ENCODE data around the gene ADAMTS14.

Gene ADAMTS14

DNA sequence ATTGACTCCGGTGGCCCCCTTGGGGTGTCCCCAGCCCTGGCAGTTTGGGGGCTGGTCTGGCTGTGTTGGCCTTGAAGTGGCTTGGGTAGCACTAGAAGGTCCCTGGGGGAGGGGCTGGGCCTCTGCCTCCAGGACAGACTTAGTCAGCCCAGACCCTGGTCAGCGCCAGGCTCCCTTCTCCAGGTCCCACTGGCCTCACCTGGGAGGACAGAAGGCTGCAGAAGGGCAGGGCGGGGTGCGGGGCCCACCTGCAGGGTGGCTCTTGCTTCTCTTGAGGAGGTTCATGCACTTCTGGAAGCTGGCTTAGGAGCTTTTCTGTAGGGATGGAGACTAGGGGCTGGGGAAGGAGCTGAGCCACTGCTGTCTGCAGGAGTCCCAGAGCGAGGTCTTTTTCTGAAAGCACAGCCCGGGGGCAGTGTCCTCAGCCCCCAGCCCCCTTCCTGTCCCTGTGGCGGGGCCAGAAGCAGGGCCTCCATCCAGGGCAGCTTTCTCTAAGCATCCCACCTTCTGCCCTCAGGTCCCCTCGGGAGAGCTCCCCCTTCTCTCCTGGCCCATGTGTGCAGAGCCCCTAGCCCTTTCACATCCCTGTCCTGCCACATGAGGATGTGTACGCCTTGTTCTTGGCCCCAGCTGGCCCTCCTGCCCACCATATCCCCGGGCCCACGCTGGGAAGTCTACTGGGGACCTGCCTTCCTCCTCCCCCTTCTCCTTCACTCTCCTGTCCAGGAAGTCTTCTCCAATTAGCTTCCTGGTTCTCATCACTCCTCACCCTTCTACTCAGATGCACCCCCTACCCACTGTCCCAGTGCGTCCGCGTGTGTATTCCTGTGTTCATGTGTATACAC, 101.9 kb downstream of the ADAMTS14 start:
- DNase-seq: no peak

DNA sequence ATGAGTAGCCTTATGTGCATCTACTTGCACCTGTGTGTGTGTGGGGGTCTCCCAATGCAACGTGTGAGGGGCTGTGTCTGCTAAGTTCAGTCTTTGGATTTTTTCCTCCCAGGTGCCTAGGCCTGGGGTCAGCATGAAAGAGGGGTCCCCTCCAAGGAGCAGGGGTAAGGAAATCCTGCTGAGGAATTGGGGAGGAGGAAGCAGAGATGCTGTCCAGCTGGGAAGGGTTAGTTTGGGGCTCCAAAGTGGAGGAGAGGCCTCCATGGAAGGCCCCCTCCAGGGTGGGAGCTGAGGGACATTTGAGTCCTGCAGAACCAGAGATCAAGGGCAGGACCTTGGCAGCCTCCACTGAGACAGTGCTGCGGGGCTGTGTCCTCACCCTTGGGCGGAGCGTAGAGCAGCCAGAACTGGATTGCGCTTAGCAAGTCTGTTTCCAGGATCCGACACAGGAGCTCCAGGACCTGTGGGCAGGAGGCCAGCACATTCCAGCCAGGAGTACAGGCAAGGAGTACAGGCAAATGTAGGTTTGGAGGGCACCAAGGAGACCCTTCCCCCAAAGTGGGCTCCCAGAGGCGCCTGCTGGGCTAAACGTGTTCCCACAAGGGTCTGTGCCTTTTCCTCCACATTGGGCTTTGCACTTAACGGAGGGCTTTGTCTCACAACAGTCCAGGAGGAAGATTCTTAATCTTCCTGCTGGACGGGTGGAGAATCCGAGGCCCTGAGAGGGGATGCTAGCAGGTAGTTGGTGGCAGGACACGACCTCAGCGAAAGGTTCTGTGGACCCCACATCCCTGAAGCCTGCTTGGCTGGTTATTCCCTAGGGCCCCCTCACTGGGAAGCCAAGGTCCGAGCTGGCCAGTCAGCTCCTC, 102.7 kb downstream of the ADAMTS14 start:
- DNase-seq: no peak

DNA sequence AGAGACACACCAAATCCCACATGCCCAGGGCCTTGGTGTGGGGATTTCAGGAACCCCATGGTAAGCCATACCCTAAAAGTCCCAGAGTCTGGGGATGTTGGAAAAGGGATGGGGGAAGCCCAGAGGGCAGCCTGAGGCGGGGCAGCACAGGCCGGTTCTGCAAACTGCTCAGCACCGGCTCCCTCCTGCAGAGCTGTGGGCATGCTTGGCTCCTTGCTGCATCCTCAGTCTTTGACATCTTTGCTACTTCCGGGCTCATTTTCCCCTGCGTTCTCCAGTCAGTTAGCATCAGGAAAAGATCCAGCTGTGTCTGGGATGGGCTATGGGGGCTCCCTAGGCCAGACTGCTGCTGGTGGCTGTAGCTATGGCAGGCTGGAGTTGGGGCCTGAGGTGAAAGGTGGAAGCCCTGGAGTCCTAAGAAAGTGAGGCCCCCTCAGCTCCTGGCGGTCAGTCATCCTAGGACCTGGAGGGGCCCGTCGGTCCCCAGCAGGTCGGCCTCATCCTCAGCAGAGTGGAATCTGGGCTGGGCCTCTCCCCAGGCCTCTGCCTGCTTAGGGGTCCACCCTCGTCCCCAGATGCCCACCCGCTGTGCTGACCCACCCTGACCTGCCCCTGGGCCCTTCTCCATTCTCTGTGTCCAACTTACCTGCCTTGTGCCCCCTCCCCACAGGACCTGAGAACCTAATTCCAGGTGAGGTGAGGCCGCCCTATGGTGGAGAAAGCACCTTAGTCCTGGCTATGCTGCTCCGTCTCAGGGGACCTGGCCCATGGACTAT, 103.6 kb downstream of the ADAMTS14 start:
- no peak for DNase-seq

DNA sequence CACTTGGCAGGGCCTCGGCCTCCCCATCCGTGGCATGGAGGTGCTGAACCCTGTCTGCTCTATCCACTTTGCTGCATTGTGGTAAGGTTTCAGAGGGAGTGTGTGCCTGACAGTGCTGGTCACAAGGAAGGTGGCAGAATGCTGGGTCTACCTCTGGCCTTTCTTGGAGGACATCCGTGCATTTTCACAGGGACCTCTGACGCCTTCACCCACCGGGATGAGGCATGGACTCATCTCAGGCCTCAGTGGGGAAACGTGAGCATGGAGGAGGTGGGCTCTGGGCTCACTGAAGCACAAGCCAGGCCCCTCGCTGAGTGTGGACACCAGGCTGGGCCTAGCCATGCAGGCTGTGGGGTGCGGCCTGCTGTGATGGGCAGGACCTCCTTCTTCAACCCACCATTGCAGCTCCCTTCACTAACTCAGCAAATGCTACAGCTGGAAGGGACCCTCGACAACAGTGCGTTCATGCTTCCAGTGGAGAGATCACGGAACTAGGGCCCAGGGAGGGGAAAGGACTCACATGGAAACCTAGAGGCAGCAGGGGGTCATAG, 104.2 kb downstream of the ADAMTS14 start:
- DNase-seq: no peak

DNA sequence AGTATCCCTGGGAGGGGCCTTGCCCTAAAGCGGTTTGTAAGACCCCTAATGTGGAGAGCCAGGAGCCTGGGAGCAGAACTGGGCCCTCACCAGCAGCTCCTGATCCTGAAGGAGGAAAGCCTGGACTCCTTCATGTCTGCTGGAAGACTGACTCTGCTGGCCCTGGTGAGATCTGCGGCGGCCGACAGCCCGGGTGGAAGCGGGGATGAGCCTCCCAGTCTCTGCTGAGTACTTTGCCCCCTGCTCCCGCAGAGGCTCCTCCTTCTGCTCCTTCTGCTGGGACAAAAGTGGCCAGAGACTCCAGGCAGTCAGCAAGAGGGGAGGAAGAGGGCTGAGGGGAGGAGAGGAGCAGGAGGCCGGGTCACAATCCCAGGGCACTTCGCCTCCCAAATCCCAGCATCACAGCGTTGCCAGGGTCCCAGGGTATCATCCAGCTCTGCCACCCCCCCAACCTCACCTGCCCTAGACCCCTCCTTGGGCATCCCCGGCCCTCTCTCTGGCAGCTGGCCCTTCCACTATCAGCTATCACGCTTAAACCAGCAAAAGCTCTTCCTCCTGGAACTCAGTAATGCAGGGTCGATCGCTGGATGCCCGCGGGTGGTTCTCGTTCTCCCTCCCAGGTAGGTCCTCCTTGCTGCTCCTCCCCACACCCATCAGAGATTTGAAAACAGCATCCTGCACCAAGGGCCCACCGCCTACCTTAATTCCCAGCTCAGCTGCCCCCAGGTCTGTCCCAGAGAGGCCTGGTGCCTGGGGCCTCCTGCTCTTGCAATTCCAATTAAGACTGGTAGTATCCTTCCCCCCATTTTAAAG, 105.0 kb downstream of the ADAMTS14 start:
- no peak for DNase-seq

DNA sequence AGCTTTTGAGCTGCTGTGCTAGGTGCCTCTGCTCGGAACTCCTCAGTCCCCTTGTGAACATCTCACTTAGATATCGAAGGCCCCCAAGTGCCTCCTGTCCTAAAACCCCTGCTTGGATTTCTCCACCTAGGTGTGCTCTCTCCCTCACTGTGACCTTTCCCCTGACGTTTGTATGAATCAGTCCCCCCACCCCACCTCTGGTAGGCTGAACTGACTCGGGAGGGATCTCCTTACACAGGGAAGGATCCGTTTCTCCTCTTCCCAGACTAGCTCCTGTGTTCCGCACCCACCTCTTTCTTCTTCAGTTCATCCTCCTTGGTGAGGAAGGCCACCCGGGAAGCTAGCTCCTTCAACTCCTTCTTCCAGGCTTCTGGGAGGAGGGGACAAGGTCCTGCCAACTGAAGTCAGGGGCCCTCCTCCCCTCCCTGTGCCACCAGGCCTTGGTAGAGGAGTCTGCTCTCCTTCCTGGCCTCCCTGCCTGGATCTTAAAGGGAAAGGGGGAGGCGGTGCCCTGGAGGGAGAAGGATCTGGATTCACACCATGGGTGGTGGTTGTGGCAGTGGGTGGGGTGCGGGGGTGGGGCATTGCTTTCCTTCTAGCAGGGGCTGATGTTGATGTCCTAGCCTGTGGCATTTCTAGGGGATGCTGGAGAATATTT, 106.1 kb downstream of the ADAMTS14 start:
- no peak for DNase-seq

DNA sequence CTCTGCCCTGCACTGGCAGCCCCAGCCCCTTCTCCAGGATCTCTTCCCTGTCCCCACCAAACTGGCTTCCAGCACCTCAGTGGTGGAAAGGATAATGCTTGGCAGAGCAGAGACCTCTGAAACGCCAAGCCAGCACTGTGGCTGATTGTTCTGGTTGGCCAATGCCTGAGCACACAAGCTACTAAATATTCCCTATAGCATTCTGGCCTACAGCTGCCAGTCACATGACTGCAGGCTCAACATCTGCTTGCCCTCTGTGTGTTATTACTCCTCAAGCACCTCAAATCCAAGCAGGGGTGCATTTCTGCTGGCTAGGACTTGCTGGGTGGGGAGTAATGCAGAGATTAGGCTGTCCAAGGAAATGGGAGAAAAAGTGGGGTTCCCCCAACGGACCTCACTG, 106.8 kb downstream of the ADAMTS14 start:
- no peak for DNase-seq

DNA sequence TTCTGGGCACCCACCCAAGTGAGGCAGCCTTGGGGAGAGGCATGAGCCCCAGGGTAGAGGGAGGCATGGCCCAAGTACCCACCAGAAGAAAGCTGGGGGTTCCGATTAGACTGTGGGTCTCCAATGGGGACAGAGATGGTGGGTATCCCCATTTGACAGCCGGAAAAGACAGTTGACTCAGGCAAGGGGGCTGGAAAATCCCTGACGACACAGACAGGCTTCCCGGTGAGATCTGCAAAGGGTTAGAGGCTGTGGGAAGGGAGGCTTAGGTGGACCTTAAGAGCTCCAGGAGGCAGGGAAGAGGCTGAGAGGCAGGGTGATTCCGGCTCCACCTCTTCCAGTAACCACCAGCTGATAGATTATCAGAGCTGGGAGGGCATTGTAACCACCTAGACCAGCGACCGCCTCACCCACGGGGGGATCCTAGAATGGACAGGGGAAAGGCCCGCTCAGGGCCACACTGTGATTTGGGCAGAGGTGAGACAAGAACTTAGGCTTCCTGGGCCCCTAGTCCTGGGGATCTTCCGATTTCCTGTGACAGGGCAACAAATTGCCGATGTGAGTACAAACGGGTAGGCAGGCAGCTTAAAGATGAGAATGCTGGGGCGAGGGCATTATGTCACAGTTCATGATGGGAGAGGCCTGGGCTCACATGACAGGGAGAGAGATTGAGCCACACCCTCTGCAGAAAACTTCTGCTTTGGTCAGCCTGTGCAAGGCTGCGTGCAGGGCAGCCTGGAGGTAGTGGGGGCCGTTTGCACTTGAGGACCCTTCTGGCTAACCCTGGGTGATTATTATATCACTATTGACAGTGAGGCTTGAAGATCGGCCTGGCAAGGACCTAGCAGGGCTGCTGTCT, 107.4 kb downstream of the ADAMTS14 start:
- DNase-seq: no peak

DNA sequence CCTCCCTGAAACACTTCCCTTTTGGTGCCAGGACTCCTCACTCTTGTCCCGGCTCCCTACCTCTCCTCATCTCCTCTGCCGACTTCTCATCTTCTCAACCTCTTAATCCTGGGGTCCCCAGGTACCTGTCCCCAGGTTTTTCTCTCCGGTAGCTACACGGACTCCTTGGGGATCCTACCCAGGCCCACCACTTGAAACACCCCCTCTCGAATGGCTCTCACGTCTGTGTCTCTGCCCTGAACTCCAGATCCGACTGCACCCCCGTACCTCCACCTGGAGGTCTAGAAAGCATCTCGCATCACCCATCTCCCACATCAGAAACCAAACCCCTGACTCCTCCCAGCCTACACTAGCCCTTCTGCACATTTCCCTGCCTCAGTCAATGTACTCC, 108.1 kb downstream of the ADAMTS14 start:
- DNase-seq: no peak

DNA sequence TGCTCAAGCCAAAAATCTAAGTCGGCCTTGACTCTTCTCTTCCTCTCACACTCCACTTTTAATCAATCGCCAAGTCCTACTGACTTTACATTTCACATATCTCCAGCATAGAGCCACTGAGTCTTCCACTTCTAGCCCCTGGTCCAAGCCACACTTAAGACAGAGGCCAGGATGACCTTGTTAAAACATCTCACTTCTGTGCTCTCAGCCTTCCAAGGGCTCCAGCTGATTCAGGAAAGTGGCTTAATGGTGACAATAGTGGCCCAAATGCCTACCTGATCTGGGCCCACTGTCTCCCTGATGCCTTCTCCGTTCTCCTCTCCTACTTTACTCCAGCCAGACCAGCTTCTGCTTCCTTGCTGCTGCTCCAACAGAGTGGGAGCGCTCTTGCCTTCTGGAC, 108.5 kb downstream of the ADAMTS14 start:
- no peak for DNase-seq

DNA sequence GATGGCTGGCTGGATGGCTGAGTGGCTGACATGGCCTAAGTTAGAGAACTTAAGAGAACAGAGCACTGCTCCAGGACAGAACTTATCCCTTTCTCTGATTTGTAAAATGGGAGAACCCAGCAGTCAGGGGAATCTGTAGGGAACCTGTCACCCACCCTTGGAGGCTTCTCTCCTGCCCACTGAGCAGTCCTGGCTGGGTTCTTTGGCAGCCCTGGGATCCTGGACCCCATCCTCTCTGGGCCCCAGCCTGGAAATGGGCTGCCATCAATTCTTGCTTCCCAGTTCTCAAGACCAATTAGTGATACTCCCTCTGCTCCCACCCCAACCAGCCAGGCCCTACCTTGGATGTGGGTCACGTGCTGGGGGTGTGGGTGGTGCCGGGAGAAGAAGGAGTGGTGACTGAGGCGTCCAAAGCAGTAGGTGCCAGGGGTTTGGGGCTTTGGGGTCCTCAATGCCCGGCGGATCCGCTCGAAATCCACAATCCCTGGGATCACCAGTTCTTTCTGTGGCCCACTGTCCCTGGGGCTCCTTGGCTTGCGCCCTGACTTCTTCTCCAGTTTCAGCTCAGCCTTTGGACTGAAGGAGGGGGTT, 109.2 kb downstream of the ADAMTS14 start:
- DNase-seq: no peak

DNA sequence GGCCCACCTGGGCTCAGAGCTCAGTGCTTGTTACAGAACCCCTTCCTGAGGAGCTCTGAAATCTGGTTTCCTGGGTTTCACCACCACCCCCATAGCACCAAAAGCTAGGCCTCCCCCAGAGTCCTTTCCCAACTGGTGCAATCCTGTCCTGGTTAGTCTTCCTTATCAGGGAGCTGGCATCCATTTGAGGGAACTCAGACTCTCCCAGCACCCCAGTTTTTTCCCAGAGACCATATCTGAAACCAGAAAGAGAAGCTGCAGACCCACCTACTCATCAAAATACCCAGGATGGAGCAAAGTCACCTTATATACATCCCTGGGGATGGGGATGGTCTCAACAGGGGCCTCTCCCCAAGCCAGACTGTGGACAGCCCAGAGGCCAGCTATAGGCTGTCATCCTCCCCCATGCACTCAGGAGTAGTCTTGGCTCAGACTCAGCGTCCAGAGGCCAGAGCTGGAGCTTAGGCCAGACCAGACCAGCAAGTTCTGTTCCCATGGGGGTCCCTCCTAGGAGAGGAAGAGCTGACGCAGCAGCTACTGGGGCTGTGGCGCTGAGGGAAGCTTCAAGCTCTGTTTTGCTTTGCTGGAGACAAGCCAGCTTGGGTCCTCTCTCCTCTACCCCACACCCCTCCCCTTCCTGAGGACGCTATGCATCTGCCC, 109.9 kb downstream of the ADAMTS14 start:
- no peak for DNase-seq

DNA sequence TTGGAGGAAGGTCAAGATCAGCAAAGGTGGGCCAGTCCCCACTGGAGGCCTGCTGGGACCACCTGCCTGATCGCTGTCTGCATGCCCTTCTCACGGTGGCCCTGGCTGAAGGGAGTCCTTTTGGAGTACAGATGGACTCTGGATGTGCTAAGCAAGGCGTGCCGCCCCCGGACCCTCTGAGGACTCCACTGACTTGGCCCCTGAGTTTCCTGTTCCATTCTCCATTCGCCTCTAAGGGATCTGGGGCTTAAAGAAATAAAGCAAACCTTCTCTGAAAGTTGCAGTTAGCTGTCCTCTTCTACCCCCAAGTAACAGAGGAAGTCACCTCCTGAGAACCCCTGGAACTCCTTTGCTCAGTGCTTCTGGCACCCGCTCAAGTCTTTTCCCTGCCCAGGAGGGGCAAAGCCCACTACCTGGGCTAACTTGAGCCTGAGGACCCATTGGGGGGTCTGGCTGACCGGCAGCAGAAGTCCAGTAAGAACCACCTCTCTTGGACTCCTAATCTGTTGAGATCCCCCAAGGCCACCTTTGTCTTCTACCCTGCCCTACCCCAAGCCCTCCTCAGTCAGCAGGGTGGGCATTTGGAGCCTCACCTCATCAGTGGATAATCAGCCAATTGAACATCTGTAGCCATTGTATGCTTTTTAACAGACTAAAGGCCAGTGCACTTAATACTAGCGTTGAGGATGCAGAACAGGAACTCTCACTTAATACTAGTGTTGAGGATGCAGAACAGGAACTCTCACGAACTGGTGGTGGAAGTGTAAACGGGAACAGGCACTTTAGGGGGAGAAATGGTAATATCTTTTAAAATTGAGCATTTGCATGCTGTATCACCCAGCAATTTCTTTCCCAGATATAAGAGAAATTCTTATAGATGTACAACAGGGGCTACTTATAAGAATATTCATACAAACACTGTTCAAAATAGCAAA, 110.7 kb downstream of the ADAMTS14 start:
- DNase-seq: no peak

DNA sequence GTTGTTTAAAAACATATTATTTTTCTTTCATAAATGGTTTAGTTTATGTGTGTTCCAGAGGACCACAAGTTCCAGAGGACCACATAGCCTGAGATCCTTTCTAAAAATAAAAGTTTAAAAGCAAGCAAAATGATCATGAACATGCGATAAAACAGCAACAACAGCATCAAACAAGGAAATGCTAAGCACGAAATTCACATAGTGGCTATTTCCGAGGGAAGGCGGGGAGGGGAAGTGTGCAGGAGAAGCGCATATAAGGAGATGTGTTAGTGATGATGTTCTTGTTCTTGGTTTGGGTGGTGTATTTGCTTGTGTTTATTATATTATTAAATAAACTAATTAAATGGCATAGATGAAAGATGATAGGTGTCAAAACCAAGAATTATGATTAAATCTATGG, 111.7 kb downstream of the ADAMTS14 start:
- no peak for DNase-seq

DNA sequence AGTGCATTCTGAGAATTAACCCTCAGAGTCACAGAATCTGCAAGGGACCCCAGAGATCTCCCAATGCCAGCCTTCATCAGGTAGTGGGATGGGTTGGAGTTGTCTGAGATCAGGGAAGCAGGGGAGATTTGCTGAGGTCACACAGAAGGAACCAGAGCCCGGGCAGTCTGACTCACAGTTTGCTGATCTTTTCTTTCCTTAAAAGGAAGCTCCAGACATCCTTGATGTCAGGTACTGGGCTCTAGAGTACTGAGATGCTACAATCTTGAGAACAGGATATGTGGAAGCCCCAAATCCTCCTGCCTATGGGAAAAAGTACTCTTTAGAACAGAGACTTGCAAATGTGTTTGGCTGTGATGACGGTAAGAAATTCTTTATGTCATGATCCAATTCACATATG, 112.2 kb downstream of the ADAMTS14 start:
- no peak for DNase-seq

DNA sequence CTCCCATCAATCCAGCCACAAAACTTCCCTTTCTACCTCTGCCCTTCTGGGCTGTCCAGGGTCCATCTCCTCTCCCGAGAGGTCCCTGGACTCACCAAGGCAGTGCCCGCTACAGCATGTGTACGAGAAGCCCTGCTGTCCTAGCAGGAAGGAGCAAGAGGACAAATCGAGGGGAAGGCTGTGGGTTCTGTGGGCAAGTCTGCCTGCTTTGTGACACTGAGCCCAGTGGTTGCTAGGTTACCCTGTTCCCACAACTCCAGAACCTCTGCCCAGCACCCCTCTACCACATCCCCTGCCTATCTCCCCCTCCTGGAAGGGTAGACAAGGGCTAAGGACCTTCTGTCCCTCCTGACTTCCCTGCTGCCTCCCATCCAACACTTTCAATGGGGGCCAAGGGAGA, 112.9 kb downstream of the ADAMTS14 start, which contains the start of gene TBATA:
Gene TBATA, minus strand, starts transcription at position 188 of the 400 bp plus-strand sequence. CDS start 1,998 bp downstream, outside the sequence.
- DNase-seq: no peak

DNA sequence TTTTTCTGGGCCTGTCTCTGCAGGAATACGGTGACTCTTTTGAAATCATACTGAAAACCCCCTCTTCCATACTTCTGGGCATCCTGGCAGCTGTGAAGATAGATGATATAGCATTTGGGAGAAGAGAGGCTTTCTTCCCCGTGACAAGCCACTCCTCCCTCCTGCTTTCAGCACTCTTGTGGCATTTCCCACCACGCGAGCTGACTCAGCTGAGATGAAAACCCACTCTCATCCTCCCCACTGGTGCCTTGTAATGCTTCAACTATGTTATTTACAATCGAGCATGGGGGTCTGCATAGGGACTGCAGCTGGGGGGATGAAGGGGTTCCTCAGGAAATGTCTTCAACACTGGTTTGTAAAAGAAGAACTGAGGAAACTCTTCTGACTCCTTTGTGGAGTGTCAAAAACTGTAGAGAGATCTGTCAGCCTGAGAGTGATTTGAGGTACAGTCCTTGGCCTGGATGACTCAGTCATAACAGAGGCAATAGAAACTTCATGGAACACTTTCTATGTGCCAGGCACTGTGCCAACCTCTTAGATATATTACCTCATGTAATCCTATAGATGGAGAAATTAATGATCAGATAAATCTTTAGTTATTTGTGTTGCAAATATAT, 114.6 kb downstream of the ADAMTS14 start:
- no peak for DNase-seq

Measured in cerebellar nuclear complex (tissue), 1 donor.